Measurements from ENCODE around the gene SKIC8. TPM values are rescaled to one million over a fixed set of nuclear protein-coding genes. Genes with fewer than 3 reads are reported as not detected.

The SKIC8 gene
- total RNA-seq, 1 donor from 2014 or later: 56.0 TPM

GRCh38 chr15:78276064-78276943, 23.1 kb downstream of the SKIC8 start:
- no peaks in the 10 kb centered on the region for H3K9me3 Mint-ChIP-seq
- H3K27ac Mint-ChIP-seq (ENCODE audit: unreplicated experiment): no peak overlapping the region

DNA sequence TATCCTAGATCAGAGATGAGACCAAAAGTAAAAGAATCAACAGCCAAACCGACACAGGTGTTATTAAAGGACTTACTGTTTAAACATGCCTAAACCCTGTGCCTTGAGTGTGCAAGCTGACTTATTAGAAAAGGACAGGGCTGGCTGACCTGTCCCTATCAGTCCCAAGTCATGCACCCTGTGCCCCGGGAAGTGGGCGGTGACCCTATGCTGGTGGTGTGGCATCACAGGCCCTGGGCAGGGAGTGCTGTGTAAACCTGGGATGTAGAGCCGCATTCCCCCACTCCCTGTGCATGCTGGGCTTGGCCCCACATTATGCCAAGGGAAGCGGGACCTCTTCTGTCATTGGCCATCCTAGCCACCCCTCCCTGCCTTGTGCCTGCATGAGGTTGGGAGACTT, 24.4 kb downstream of the SKIC8 start:
- DNase-seq (ENCODE audit: low read depth, low spot score): no peak
- Mint-ChIP-seq H3K27ac (ENCODE audit: unreplicated experiment) (no peak overlapping the region), H3K27me3 (ENCODE audit: low read depth) (no peaks in the 10 kb centered on the region), H3K36me3 (ENCODE audit: low read depth) (no peaks in the 10 kb centered on the region), H3K4me1 (peaks cover 6% of the 10 kb centered on the region), H3K4me3 (no peak overlapping the region), H3K9me3 (no peaks in the 10 kb centered on the region)
- TF ChIP-seq CTCF (conservative IDR thresholded peaks at IDR 0.05): no peak

More at GRCh38 chr15:78276064-78276943, 23.1 kb downstream of the SKIC8 start:
- no peak for DNase-seq (ENCODE audit: low read depth, low spot score)
- Mint-ChIP-seq H3K4me1 (peaks cover 6% of the 10 kb centered on the region), H3K4me3 (no peak overlapping the region), H3K27me3 (ENCODE audit: low read depth) (no peaks in the 10 kb centered on the region), H3K36me3 (ENCODE audit: low read depth) (no peaks in the 10 kb centered on the region)
- TF ChIP-seq CTCF (conservative IDR thresholded peaks at IDR 0.05): no peak

GRCh38 chr15:78272776-78273175, 26.6 kb downstream of the SKIC8 start:
- Mint-ChIP-seq H3K27me3 (ENCODE audit: low read depth) (peaks cover 3% of the 10 kb centered on the region), H3K27ac (ENCODE audit: unreplicated experiment) (no peak overlapping the region), H3K9me3 (no peaks in the 10 kb centered on the region)

DNA sequence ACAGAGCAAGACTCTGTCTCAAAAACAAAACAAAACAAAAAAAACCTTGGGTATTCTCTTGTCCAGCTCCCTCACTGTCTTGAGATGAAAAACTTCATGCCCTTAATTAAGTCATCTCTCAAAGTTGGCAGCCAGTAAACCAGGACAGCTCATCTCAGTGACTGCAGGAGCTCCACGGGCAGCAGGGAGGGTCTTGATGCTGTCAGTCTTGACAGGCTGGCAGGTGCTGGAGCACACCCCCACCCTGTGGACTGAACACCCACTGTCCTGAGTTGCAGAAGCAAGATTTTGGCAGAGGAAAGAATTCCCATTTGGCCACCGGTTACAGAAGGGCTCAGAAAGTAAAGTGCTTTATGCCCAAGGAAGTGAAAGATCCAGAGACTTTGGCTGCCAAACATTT, 27.1 kb downstream of the SKIC8 start:
- DNase-seq (ENCODE audit: low read depth, low spot score): no peak
- Mint-ChIP-seq H3K4me3 (no peak overlapping the region), H3K9me3 (no peaks in the 10 kb centered on the region), H3K36me3 (ENCODE audit: low read depth) (no peaks in the 10 kb centered on the region), H3K27me3 (ENCODE audit: low read depth) (peaks cover 3% of the 10 kb centered on the region), H3K27ac (ENCODE audit: unreplicated experiment) (no peak overlapping the region), H3K4me1 (peaks cover 6% of the 10 kb centered on the region)
- TF ChIP-seq CTCF (conservative IDR thresholded peaks at IDR 0.05): no peak

More at GRCh38 chr15:78272776-78273175, 26.6 kb downstream of the SKIC8 start:
- Mint-ChIP-seq H3K4me3 (no peak overlapping the region), H3K36me3 (ENCODE audit: low read depth) (no peaks in the 10 kb centered on the region), H3K4me1 (peaks cover 6% of the 10 kb centered on the region)
- no peak for TF ChIP-seq CTCF (conservative IDR thresholded peaks at IDR 0.05)
- DNase-seq (ENCODE audit: low read depth, low spot score): no peak

- Mint-ChIP-seq H3K27me3 (ENCODE audit: low read depth) (peaks cover 3% of the 10 kb centered on the region), H3K9me3 (no peaks in the 10 kb centered on the region), H3K36me3 (ENCODE audit: low read depth) (no peaks in the 10 kb centered on the region), H3K27ac (ENCODE audit: unreplicated experiment) (no peak overlapping the region), H3K4me1 (no peaks in the 10 kb centered on the region), H3K4me3 (no peak overlapping the region)
- no peak for TF ChIP-seq CTCF (conservative IDR thresholded peaks at IDR 0.05)
- DNase-seq (ENCODE audit: low read depth, low spot score): no peak
Measured at GRCh38 chr15:78266806-78267205, 32.6 kb downstream of the SKIC8 start.
